GM12891 (cell line): Measurements from ENCODE around the gene PF4V1.

Experiments
- POLR2A ChIP-seq: IDR thresholded peaks from 2 replicates; pipeline ENCODE4 v1.6.1; 2011; ENCODE audit warnings: low read depth, low read length, control low read depth
- POLR2AphosphoS5 ChIP-seq: IDR thresholded peaks from 2 replicates; pipeline ENCODE4 v1.6.1; 2011; ENCODE audit warnings: low read depth, low read length, control low read depth

GRCh38 chr4:73870768-73871167, 17.7 kb downstream of the PF4V1 start:
- TF ChIP-seq POLR2AphosphoS5 (no peak), POLR2A (no peak)
